Suprapubic skin (tissue), 4 donors: Measurements from ENCODE around the gene PISD. TPM values are rescaled to one million over a fixed set of nuclear protein-coding genes. Genes with fewer than 3 reads are reported as not detected.

Source experiments
- DNase-seq, 2 donors: peaks; one replicate each; pipeline ENCODE4 v3.0.0-alpha.2; 2019; ENCODE audit warnings: low spot score in 2 of 2
- H3K27ac ChIP-seq: fragments of 200-600 bp; sonication (generic); one replicate; pipeline ENCODE4 v1.5.1; 2019
- H3K27me3 ChIP-seq: fragments of 200-600 bp; sonication (generic); one replicate; pipeline ENCODE4 v1.5.1; 2019
- H3K36me3 ChIP-seq: fragments of 200-600 bp; sonication (generic); one replicate; pipeline ENCODE4 v1.5.1; 2019
- H3K4me1 ChIP-seq: fragments of 200-600 bp; sonication (generic); one replicate; pipeline ENCODE4 v1.5.1; 2019
- H3K4me3 ChIP-seq: fragments of 200-600 bp; sonication (generic); one replicate; pipeline ENCODE4 v1.5.1; 2019; ENCODE audit warnings: mild to moderate bottlenecking
- H3K9me3 ChIP-seq: fragments of 200-600 bp; sonication (generic); one replicate; pipeline ENCODE4 v1.5.1; 2019
- EP300 ChIP-seq: sonication (generic); formaldehyde crosslinking; IDR thresholded peaks from one replicate; pipeline ENCODE4 v1.6.1; 2017; ENCODE audit warnings: antibody characterized with exemption
- POLR2A ChIP-seq, 2 donors: fragments of 450-650 bp; IDR thresholded peaks; one replicate each; pipeline ENCODE4 v1.6.1; 2017; ENCODE audit warnings: antibody characterized with exemption in 2 of 2, mild to moderate bottlenecking in 2 of 2, moderate library complexity in 2 of 2
- POLR2AphosphoS5 ChIP-seq, 3 donors: sonication (generic); formaldehyde crosslinking; IDR thresholded peaks; one replicate each; pipeline ENCODE4 v1.6.1; 2017; ENCODE audit warnings: antibody characterized with exemption in 3 of 3
- WGBS: methylation state at CpG from one replicate; pipeline ENCODE4 v1.1.5; 2018; 5-methylcytosine and 5-hydroxymethylcytosine counted together
- total RNA-seq, 4 donors: library from RNA; depleted of rRNA; stranded (reverse); fragments of >200 nt; gene quantifications; one replicate each; pipeline ENCODE4 v1.1.0, GENCODE V29; 2016
- TF ChIP-seq, protein P1 (sequence below), 2 donors: fragments of 200-600 bp in 1 of 2; fragments of 450-650 bp in 1 of 2; sonication (generic) in 1 of 2; IDR thresholded peaks; one replicate each; pipeline ENCODE4 v1.5.1; 2016 to 2019; ENCODE audit warnings: antibody characterized with exemption in 2 of 2, mild to moderate bottlenecking in 1 of 2, moderate library complexity in 1 of 2

Gene PISD
- total RNA-seq, 4 donors from 2014 or later, result 42.5 to 91.7 (median 57.9) TPM

DNA sequence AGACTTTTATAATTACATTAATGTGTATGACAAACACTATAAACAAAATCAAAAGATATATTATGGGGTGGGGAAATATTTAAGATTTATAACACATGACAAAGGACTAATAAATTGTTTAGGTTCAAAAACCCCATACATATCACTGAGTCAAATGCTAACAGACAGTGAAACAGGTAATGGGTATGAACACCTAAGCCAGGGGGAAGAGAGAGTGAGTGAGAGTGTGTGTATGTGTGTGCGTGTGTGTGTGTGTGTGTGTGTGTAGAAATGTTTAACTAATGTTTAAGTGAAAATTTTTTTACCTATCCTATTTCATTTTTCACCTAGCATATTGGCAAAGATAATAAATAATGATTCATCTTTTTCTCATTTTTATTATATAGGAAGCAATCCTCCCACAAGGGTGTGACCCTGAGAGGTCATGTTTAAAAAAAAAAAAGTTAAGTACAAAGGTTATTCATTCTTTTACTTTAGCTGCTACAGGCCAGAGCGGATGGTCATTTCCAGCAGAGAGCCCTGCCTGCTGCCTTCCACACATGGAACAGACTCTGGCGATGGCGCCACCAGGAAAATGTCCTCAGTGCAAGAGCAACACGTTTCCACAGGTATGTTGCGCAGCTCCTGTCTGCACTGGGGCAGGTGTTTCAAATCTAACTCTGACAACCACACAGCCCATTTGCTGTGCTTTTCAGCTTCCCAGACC lies 72.9 kb downstream of the PISD start:
- H3K4me1 ChIP-seq, result no peaks in the 10 kb centered on the region
- peaks cover 46% of the 10 kb centered on the region for H3K36me3 ChIP-seq
- H3K4me3 ChIP-seq, result no peak overlapping the region
- H3K27me3 ChIP-seq, result no peaks in the 10 kb centered on the region
- 80% methylated on average over 6 of the region's 6 CpGs for WGBS
- TF ChIP-seq EP300 (no peak), POLR2A (IDR thresholded peaks at IDR 0.05) (no peak), POLR2AphosphoS5 (IDR thresholded peaks at IDR 0.05) (no peak)
- TF ChIP-seq, protein P1, sequence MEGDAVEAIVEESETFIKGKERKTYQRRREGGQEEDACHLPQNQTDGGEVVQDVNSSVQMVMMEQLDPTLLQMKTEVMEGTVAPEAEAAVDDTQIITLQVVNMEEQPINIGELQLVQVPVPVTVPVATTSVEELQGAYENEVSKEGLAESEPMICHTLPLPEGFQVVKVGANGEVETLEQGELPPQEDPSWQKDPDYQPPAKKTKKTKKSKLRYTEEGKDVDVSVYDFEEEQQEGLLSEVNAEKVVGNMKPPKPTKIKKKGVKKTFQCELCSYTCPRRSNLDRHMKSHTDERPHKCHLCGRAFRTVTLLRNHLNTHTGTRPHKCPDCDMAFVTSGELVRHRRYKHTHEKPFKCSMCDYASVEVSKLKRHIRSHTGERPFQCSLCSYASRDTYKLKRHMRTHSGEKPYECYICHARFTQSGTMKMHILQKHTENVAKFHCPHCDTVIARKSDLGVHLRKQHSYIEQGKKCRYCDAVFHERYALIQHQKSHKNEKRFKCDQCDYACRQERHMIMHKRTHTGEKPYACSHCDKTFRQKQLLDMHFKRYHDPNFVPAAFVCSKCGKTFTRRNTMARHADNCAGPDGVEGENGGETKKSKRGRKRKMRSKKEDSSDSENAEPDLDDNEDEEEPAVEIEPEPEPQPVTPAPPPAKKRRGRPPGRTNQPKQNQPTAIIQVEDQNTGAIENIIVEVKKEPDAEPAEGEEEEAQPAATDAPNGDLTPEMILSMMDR (IDR thresholded peaks at IDR 0.05), result no peak
- no peak overlapping the region for H3K27ac ChIP-seq
- H3K9me3 ChIP-seq, result no peaks in the 10 kb centered on the region
- peak in 1 of 2 donors; percentile 60 for DNase-seq

DNA sequence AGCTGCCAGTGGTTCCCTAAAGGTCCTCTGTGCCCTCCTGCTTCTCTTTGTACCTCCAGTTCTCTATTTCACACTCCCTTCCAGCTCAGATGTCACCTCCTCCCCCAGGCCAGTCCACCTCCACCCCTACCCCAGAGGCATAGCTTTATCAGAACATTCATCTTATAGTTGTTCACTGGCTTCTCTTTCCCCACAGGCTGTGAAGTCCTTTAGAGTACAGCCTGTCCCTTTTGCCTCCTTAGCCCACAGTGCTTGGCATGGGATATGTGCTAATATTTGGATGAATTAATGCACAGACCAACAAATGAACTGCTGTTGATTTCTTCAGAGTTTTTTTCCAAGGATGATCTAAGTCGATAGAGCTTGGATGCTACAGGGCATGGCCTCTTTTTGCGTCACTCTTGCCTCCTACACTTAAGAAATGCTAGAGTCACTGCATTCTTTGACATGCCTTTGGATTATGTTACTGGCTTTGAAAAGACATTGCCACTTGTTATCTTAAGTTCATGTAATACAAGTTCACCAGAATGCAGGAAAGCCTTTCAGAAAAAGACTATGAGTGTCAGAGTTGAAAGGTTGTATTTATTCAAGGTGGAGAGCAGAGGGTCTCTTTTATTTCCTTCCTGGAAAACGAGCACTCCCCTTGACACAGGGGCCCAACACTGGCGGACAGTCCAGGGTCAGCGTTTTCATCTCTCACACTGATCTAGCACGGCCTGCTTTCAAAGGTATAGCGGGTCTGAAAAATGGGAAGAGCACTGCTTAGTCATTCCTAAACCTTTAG lies 75.7 kb downstream of the PISD start:
- Histone ChIP-seq H3K4me1 (no peaks in the 10 kb centered on the region), H3K9me3 (no peaks in the 10 kb centered on the region), H3K27me3 (no peaks in the 10 kb centered on the region), H3K27ac (no peak overlapping the region), H3K36me3 (peaks cover 51% of the 10 kb centered on the region), H3K4me3 (no peak overlapping the region)
- WGBS, result 83% methylated on average over 7 of the region's 7 CpGs
- DNase-seq, result peak in 1 of 2 donors; percentile 15
- TF ChIP-seq, protein P1 (IDR thresholded peaks at IDR 0.05), result no peak
- TF ChIP-seq EP300 (no peak), POLR2AphosphoS5 (IDR thresholded peaks at IDR 0.05) (no peak), POLR2A (IDR thresholded peaks at IDR 0.05) (no peak)

DNA sequence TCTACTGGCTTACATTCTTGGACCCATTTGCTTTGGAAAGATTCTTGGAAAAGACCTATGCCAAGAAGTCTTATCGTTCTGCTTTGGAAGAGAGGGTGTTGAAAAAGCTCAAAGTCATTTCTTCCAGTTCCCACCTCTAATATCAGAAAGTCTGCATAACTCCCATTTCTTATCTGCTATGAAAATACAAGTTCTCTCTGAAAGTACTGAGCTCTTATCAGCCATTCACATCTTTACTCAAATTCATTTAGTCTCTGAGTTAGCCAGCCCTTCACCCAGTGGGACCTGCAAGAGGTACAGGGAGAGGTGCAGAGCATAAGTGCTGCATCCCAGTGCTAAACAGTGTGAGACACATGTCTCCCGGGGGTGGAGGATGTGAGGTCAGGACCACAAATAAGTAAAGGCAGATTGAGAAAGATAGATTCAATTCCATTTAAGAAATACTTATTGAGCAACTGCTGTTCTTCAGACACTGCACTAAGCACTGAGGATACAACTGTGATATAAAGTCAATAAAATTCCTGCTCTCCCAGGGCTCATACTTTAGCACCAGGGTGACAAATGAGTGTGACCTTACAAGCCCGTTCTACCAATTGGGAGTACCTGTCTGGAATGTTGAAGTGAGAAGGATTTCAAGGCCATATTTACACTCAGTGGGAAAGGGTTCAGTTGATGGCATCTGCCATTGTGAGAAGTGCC lies 76.7 kb downstream of the PISD start:
- Histone ChIP-seq H3K9me3 (no peaks in the 10 kb centered on the region), H3K27me3 (no peaks in the 10 kb centered on the region), H3K4me1 (no peaks in the 10 kb centered on the region), H3K4me3 (no peak overlapping the region), H3K27ac (no peak overlapping the region), H3K36me3 (peaks cover 55% of the 10 kb centered on the region)
- DNase-seq, result peak in 1 of 2 donors; percentile 20
- whole genome bisulfite sequencing, result 76% methylated on average over 3 of the region's 3 CpGs
- TF ChIP-seq, protein P1 (IDR thresholded peaks at IDR 0.05), result no peak
- TF ChIP-seq EP300, result no peak
- TF ChIP-seq POLR2AphosphoS5 (IDR thresholded peaks at IDR 0.05), result no peak

DNA sequence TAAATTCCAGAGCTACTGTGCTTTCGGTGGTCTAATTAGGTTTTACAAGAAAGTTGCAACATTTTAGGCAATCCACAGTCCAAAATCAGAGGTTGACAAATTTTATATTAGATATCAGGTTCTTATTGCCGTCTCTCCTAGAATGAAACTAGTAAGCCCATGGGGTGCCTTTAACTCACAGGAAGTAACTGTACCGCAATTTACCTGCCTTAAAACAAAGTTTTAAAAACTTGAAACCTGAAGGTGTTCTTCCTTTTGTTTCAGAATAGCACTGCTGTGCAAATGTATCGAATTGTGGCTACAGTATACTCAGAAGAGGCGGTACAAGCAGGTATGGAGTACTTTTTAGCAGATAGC lies 77.2 kb downstream of the PISD start:
- 95% methylated on average over 5 of the region's 5 CpGs for WGBS
- Histone ChIP-seq H3K4me1 (no peaks in the 10 kb centered on the region), H3K27ac (no peak overlapping the region), H3K27me3 (no peaks in the 10 kb centered on the region), H3K4me3 (no peak overlapping the region), H3K9me3 (no peaks in the 10 kb centered on the region), H3K36me3 (peaks cover 59% of the 10 kb centered on the region)
- no peak for DNase-seq
- TF ChIP-seq, protein P1 (IDR thresholded peaks at IDR 0.05), result no peak
- TF ChIP-seq POLR2AphosphoS5 (IDR thresholded peaks at IDR 0.05), result no peak
- no peak for TF ChIP-seq POLR2A (IDR thresholded peaks at IDR 0.05)
